COLO829 (cell line): Measurements from ENCODE around the gene BMP10.

Source experiments
- DNase-seq: peaks from one replicate; pipeline ENCODE4 v3.0.0; 2012; ENCODE audit warnings: low spot score

The BMP10 gene

GRCh38 chr2:68850524-68850923 lies 20.7 kb downstream of the BMP10 start:
- no peak for DNase-seq

DNA sequence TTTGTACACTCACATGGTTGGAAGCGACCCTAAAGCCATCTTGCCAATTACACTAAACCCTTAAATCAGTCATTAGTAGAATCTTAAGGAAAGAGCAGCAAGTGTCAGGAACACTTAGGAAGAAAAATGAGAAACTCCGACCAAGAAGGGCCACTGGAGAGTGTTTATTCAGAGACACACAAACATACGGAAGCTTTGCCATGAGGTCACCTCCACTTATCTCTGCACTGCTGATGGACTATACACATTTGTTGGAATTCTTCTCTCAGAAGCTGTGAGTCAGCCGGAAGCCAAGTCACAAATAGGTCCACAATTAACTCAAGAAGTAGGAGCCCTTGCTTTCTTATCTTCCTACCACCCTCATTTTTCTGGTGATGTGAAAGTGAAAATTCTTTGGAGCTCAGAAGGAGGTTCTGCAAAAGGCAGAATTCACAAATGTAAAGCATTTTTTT lies 21.6 kb downstream of the BMP10 start:
- no peak for DNase-seq

DNA sequence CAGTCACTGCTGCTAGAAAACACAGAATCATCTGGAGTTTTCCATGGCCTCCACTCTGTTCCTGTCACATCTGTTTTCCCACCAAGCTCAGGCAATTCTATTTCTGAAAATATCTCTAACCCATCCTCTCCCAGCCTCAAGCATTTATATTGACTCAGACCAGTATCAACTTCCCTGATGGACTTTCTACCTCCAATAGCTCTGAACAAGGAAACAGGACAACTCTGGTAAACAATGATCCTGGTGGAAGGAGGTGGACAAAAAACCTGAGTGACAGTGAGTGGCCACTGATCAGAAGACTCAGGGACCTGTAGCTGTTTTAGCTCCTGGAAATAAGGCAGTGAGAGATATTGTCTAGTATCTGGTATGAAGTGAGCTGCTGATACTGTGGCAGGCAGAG lies 23.4 kb downstream of the BMP10 start:
- no peak for DNase-seq

DNA sequence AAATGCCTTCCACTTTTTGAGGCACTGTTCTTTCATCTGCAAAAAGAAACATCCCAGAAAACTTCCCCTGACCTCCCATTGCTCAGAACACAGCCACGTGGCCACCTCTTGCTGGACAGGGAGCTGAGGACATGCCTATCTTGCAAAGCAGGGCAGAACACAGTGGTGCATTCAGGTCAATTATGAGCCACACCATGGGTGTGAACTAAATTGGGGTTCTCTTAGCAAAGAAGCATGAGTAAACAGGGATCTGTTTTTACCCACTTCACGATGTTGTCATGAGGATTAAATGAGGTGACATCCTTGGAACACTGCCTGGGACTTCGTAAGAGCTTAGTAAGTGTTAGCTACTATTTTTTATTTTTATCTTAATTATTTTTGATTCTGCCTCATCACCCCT lies 25.1 kb downstream of the BMP10 start:
- no peak for DNase-seq

GRCh38 chr2:68845043-68845442 lies 26.2 kb downstream of the BMP10 start:
- no peak for DNase-seq

DNA sequence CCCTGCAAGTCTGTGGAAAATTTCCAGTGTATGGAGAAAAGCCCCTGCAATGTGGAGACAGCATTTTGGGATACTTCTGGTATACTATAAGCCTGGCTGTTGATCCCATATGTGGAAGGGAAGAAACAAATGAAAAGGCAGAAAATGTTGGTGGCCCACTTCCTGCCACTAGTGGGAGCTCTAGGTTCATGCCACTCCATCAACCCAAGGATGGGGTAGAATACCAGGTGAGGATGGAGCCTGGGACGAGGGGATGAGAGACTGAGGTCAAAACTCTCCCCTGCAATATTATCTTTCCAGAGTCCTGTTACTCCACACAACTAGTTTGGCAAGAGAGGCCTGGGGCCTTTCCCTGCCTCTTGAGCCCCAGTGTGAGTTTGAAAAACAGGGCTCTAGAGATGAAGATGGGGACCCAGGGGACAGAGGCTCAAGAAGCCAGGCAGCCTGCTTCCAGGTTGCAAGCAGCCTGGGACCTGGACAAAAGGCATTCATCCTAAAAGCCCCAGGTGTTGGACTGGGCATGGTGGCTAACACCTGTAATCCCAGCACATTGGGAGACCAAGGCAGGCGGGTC lies 31.9 kb downstream of the BMP10 start:
- DNase-seq = peak; percentile 19

DNA sequence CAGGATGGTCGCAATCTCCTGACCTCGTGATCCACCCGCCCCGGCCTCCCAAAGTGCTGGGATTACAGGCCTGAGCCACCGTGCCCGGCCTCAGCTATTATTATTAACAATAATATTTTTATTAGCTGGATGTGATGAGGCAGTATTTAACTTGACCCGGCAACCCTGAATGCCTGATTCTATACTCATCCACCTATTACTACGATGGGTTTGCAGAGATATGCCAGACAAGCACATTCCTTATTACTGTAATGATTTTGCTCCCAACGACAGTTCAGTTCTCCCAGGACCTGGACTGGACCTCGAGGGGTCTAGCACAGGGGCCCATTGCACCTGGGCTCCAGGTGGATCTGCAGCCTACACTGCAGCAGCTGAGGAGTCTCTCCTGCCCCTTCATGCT lies 32.6 kb downstream of the BMP10 start:
- no peak for DNase-seq

DNA sequence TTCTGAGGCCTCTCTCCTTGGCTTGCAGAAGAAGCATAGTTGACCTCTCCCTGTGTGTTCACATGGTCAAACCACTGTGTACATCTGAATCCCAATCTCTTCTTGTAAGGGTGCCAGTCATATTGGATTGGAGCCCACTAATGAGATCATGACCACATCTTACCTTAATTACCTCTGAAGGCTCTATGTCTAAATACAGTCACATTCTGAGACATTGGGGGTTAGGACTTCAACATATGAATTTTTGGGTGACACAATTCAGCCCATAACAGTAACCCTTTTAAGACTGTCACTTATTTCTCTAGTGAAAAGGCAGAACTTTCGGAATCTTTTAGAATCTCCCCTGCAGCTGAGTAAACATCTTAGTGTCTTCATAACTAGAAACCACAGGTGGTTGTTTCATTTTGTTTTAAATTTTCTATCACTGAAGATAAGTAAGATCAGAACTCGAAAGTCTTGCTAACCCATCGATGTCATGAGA lies 33.3 kb downstream of the BMP10 start:
- no peak for DNase-seq

- no peak for DNase-seq
Measured at GRCh38 chr2:68837164-68837860, 33.9 kb downstream of the BMP10 start.

DNA sequence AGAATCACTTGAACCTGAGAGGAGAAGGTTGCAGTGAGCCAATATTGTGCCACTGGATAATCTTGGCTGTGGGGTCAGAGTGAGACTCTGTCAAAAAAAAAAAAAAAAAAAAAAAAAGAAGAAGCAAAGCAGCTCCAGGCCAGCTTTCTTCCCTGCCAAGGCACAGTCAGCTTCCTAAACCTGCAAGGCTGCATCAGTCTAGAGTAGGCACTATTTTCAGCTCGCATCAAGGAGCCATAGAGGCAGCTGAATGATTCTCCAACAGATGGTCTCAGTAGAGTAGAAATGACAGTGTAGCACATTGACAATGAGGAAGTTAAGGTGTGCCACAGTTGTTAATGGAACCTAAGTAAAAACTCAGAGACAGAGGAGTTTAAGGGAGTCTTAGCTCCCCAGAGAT lies 35.6 kb downstream of the BMP10 start:
- DNase-seq = no peak

- no peak for DNase-seq
Measured at GRCh38 chr2:68834737-68835376, 36.3 kb downstream of the BMP10 start.

DNA sequence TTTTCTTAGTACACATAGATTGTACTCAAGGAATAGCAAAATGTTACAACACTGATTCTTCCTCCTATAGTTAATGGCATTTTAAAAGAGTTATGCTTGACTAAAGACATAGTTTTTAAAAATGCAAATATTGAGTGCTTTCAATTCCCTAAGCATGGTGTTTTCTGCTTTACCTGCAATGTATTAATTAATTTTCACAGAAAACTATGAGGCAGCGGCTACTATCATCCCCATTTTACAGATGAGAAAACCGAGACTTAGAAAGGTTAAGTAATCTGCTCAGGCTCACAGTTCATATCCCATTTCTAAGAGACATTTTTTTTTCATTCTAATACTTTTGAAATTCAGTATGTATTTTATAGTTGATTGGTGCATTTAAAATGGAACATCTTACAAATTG lies 38.0 kb downstream of the BMP10 start:
- DNase-seq = no peak

DNA sequence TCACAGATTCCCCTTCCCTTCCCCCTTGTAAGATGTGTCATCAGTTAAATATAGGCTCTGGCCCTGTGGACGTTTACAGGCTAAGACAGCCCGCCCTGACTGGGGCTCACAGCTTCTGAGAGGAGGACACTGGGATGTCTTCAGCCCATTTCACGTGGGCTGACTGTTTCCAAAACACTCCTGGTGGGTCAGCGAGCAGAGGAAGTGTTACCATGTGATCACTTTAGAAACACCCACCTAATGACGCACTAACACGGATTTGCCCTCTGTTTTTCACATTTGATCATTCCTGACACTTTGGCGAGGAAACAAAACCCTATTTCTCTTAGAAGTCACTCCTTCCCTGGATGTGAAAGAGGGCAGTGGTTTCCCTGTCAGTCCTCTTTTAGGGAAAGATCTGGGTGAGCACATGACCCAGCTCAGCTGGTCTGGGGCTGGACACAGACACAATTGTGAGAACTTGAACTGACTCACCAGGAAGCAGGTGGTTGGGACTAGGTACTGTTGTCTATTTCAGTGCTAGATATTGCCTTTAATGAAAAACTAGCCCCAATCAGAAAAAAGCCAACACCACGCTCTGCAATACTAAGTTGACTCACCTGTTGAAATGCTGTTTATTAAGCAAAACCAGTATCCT lies 38.8 kb downstream of the BMP10 start:
- DNase-seq = peak; percentile 89

GRCh38 chr2:68831686-68832232 lies 39.4 kb downstream of the BMP10 start:
- peak; percentile 25 for DNase-seq

DNA sequence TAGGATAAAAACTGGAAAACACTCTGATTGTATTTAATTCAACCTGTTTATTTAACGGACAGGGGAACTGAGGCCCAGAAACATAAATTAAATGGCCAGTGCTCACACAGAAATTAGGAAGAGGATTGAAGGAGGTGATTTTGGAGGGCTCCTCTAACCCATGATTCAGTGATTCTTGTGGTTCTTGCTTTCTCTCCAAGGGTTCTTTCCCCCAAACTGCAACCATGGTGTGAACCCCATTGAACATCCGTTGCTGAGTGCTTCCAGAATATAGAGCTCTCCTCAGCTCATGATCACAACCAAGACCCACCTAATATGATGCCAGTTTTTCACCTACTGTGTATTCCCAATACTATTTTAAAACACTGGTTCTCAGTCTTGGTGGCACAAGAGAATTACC lies 41.4 kb downstream of the BMP10 start:
- no peak for DNase-seq

DNA sequence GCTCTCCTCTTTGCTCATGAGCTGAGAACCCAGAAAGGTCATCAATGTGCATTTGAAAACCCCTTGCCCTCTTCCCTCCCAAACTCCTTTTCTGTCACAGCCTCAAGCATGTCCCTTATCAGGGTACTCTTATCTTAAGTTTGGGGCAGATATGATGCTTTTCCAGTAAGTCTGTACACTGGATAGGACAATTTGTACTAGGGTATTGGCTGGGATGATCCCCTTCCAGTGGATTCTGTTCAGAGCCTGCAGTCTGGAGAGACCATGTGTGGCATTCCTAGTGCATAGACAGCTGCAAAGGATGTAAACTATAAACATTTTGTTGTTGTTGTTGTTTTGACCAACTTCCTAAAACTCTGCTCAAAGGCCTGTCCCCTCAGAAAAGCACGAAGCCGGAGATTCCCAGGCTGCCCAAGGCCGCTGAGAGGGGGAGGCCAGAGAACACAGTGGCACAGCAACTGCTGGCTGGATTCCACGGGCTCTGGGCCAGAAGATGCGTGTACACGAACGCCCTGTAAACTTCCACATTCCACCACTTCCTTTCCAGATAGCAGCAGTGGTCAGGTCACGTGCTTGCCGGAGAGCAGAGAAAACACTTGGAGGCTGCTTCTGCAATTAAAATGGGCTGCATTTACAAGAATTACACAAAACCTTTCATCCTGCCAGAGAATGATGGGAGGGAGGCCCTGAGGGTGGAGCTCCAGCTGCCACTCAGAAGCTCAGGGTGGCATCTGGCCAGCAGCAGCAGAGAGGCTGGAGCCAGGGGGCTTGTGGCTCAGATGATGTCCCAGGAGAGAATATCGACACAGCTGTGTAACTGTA lies 42.1 kb downstream of the BMP10 start:
- peak; percentile 97 for DNase-seq

GRCh38 chr2:68827666-68828065 lies 43.5 kb downstream of the BMP10 start:
- DNase-seq = no peak

DNA sequence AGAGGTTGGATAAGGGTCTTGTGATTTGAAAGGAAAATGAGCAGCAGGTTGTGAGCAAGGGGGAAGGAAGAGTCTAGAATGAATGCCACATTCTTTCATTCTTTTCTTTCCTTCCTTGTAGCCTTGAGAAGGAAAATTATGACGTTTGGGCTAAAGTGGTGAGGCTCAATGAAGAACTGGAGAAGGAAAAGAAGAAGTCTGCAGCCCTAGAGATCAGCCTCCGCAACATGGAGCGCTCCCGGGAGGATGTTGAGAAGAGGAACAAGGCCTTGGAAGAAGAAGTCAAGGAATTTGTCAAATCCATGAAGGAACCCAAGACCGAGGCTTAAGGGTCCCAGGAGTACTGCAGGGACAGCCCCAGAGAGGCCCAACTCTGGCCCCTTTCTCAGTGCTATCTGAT lies 45.3 kb downstream of the BMP10 start:
- DNase-seq = no peak

DNA sequence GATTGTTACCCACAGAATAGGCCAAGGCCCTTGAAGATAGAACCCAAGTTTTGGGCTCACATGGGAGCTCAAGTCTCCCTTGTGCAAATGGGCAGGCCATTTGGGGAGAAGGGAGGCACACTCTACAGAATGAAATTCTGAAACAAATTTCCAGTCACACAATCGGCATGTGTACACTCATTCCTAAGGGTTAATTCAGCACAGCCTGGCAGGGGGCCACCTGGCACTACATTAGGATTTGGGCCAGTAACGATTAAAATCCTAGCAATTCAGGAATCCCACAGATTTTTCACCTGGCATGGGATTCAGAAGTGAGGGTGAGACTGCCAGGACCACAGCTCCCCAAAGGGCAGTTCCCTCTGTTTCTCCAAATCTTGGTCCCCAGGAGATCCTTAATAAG lies 46.4 kb downstream of the BMP10 start:
- DNase-seq = no peak

DNA sequence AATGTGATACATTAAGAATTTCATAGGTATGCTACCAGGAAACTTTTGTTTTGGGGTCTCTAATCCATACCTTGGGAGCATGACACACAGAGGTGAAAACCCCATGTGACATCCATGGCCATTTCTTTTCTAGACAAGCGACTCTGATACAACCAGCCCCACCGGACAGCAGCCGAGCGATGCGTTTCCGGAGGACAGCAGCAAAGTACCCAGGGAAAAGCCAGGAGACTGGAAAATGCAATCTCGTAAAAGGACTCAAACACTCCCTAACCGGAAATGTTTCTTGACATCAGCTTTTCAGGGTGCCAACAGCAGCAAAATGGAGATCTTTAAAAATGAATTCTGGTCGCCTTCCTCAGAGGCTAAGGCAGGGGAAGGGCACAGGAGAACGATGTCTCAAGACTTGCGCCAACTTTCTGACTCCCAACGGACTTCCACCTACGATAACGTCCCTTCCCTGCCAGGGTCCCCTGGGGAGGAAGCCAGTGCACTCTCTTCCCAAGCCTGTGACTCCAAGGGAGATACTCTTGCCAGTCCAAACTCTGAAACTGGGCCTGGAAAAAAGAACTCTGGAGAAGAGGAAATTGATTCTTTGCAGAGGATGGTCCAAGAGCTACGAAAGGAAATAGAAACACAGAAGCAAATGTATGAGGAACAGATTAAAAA lies 48.9 kb downstream of the BMP10 start:
- no peak for DNase-seq

- no peak for DNase-seq
Measured at GRCh38 chr2:68819556-68819955, 51.6 kb downstream of the BMP10 start.
